Ishikawa (cell line): Measurements from ENCODE around the gene TRPV3.

ENCODE experiments used
- CEBPB ChIP-seq: IDR thresholded peaks from 2 replicates; pipeline ENCODE4 v1.6.1; 2012
- CREB1 ChIP-seq: IDR thresholded peaks from 2 replicates; pipeline ENCODE4 v1.6.1; 2012; ENCODE audit warnings: low read depth
- EGR1 ChIP-seq: IDR thresholded peaks from 2 replicates; pipeline ENCODE4 v1.6.1; 2012
- EP300 ChIP-seq: IDR thresholded peaks from 2 replicates; pipeline ENCODE4 v1.6.1; 2012; ENCODE audit warnings: borderline replicate concordance
- FOXM1 ChIP-seq: IDR thresholded peaks from 2 replicates; pipeline ENCODE4 v1.6.1; 2012; ENCODE audit warnings: low read depth, borderline replicate concordance
- MAX ChIP-seq: IDR thresholded peaks from 2 replicates; pipeline ENCODE4 v1.6.1; 2012
- NFIC ChIP-seq: IDR thresholded peaks from 2 replicates; pipeline ENCODE4 v1.6.1; 2012
- RAD21 ChIP-seq: IDR thresholded peaks from 2 replicates; pipeline ENCODE4 v1.6.1; 2012; ENCODE audit warnings: low read depth
- TAF1 ChIP-seq: IDR thresholded peaks from 2 replicates; pipeline ENCODE4 v1.6.1; 2012; ENCODE audit warnings: low read depth, mild to moderate bottlenecking
- TCF12 ChIP-seq: IDR thresholded peaks from 2 replicates; pipeline ENCODE4 v1.6.1; 2012; ENCODE audit warnings: low read depth
- TEAD4 ChIP-seq: IDR thresholded peaks from 2 replicates; pipeline ENCODE4 v1.6.1; 2012
- YY1 ChIP-seq: IDR thresholded peaks from 2 replicates; pipeline ENCODE4 v1.6.1; 2012; ENCODE audit warnings: low read depth
- ZBTB7A ChIP-seq: IDR thresholded peaks from 2 replicates; pipeline ENCODE4 v1.6.1; 2012; ENCODE audit warnings: low read depth
- TF ChIP-seq, protein P1 (sequence below): IDR thresholded peaks from 2 replicates; pipeline ENCODE4 v1.6.1; 2012; ENCODE audit warnings: low read depth, mild to moderate bottlenecking
- TF ChIP-seq, protein P2 (sequence below): IDR thresholded peaks from 2 replicates; pipeline ENCODE4 v1.6.1; 2012

TRPV3 gene

DNA sequence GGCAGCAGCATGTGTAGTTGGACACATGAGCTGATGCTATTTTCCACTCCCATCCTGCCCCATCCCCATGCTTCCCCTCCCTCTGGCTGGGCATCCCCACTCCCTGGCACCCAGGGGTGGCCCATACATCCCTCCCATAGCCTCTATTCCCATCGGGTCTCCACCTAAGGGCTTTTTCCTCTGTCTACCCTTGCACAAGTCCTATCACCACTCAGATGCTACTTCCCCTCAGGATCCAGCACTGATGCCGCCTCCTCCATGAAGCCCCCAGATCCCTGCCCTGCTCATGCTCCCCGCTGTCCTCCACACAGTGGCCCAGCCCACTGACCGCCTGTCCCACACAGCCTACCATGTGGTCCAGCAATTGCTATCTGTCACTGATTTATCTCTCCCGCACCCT lies 35.8 kb upstream of the TRPV3 start:
- TF ChIP-seq, protein P1, sequence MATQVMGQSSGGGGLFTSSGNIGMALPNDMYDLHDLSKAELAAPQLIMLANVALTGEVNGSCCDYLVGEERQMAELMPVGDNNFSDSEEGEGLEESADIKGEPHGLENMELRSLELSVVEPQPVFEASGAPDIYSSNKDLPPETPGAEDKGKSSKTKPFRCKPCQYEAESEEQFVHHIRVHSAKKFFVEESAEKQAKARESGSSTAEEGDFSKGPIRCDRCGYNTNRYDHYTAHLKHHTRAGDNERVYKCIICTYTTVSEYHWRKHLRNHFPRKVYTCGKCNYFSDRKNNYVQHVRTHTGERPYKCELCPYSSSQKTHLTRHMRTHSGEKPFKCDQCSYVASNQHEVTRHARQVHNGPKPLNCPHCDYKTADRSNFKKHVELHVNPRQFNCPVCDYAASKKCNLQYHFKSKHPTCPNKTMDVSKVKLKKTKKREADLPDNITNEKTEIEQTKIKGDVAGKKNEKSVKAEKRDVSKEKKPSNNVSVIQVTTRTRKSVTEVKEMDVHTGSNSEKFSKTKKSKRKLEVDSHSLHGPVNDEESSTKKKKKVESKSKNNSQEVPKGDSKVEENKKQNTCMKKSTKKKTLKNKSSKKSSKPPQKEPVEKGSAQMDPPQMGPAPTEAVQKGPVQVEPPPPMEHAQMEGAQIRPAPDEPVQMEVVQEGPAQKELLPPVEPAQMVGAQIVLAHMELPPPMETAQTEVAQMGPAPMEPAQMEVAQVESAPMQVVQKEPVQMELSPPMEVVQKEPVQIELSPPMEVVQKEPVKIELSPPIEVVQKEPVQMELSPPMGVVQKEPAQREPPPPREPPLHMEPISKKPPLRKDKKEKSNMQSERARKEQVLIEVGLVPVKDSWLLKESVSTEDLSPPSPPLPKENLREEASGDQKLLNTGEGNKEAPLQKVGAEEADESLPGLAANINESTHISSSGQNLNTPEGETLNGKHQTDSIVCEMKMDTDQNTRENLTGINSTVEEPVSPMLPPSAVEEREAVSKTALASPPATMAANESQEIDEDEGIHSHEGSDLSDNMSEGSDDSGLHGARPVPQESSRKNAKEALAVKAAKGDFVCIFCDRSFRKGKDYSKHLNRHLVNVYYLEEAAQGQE = no peak
- TF ChIP-seq EP300 = no peak

DNA sequence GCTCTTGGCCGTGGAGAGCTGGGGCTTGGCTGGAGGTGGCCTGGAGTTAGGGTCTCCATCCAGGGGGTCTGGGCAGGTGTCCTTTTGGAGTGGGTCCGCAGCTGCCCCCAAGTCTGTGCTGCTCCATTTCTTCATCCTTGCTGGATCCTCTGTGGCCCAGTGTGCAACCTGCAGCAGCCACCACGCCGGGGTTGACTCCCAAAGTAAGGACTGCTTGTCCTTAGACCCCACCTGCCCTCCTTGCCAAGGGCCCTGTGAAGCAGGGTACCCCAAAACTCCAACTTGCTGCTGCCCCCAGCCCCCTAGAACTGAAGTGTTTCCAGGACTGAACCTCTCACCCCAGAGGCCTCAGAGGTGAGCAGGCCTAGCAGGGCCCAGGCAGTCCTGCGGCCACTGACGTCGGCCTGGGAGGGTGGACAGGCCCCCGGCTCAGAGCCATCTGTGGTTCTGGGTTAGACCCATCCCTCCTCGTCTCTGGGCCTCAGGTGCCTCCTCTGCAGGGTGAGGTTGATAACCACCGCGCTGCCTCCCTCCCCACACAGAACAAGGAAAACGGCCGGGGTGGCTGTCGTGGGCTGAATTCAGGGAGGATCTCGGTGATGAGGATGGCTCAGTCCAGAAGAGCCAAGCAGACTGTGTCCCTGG lies 34.7 kb upstream of the TRPV3 start:
- TF ChIP-seq YY1 = no peak
- TF ChIP-seq EP300 = no peak
- no peak for TF ChIP-seq ZBTB7A
- TF ChIP-seq, protein P2, sequence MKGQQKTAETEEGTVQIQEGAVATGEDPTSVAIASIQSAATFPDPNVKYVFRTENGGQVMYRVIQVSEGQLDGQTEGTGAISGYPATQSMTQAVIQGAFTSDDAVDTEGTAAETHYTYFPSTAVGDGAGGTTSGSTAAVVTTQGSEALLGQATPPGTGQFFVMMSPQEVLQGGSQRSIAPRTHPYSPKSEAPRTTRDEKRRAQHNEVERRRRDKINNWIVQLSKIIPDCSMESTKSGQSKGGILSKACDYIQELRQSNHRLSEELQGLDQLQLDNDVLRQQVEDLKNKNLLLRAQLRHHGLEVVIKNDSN = no peak
- TF ChIP-seq MAX = no peak
- TF ChIP-seq FOXM1 = no peak

DNA sequence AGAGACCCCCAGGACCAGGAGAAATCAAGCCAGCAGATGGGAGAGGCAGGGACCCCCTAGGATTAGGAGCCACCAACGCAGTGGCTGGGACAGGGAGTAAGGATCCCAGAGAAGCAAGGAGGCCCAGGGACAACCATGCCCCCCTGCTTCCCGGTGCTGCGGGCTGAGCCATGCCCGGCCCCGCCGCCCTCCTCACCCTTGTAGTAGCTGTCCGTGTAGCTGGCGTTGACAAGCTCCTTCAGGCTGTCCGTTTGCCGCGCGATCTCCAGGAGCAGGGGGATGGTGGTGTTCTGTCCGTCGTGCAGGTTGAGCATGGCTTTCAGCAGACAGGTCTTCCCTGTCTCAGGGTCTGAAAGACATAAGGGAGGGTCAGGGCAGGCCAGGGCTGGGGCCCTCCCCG lies 33.2 kb upstream of the TRPV3 start:
- TF ChIP-seq ZBTB7A = no peak
- TF ChIP-seq TEAD4 = no peak
- TF ChIP-seq FOXM1 = no peak
- TF ChIP-seq, protein P2 = no peak
- TF ChIP-seq YY1 = no peak
- no peak for TF ChIP-seq MAX
- no peak for TF ChIP-seq CEBPB
- TF ChIP-seq CREB1 = no peak
- no peak for TF ChIP-seq TAF1
- no peak for TF ChIP-seq EP300
- TF ChIP-seq RAD21 = no peak
- TF ChIP-seq EGR1 = no peak
- TF ChIP-seq, protein P1 = no peak
- no peak for TF ChIP-seq NFIC
- TF ChIP-seq TCF12 = no peak

DNA sequence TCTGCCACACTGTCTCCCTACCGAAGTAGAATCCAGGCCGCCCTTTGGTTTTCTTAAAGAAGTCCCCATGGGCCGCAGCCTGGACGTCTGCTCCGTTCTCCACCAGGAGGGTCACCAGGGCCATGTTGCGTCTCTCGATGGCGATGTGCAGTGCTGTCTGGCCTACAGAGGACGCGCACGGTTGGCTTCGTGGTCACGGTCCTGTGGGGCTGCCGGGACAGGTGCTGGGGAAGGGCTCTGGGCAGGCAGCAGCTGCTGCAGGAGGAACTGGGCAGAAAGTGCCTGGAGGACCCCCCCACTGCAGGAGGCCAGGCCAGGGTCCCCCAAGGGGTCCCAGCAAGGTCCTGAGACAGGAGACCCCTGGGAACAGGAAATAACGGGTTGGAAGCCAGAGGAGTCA lies 32.6 kb upstream of the TRPV3 start:
- TF ChIP-seq, protein P2 = no peak
- TF ChIP-seq YY1 (no peak), ZBTB7A (no peak), RAD21 (no peak), TAF1 (no peak)
- TF ChIP-seq, protein P1 = no peak

- TF ChIP-seq EGR1 = no peak
- TF ChIP-seq CEBPB = no peak
- TF ChIP-seq, protein P2 = no peak
- TF ChIP-seq, protein P1 = no peak
- TF ChIP-seq CREB1 = no peak
- TF ChIP-seq ZBTB7A = no peak
- TF ChIP-seq EP300 = no peak
- no peak for TF ChIP-seq MAX
Measured at GRCh38 chr17:3589784-3590183, 32.2 kb upstream of the TRPV3 start.
